ENCODE measurements around the gene PDIK1L.

PDIK1L gene

DNA sequence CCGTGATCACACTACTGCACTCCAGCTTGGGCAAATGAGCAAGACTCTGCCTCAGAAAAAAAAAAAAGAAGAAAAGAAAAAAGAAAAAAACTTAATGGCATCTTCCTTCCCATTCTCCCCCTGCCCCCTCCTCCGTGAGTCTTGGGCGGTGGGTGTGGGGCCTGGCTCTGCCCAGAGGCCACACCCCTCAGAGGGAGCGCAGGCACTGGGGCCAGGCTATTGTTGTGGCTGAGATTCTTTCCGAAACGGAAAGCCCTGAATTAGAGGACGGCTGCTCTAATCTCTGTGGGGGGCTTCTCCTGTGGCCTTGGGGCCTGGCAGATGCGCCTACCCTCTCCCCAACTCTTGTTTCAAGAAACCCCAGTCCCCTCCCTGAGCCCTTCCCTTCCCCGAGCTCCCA, 43.1 kb downstream of the PDIK1L start:
- Mint-ChIP-seq H3K4me3 (peak overlapping the region in 1 of 3 experiments; percentile 41), H3K27me3 (ENCODE audit: low read depth) (peaks cover 54% of the 10 kb centered on the region), H3K9me3 (no peaks in the 10 kb centered on the region), H3K36me3 (ENCODE audit: low read depth) (no peaks in the 10 kb centered on the region), H3K4me1 (peaks cover 45% of the 10 kb centered on the region), H3K27ac (no peak overlapping the region)
- no peak for TF ChIP-seq CTCF (IDR thresholded peaks at IDR 0.05; ENCODE audit: unreplicated experiment in 3 of 3)

- no peak for TF ChIP-seq CTCF (IDR thresholded peaks at IDR 0.05; ENCODE audit: unreplicated experiment in 3 of 3)
- H3K4me1 Mint-ChIP-seq: peaks cover 46% of the 10 kb centered on the region
- no peak overlapping the region for H3K27ac Mint-ChIP-seq
- H3K4me3 Mint-ChIP-seq: peak overlapping the region in 1 of 3 experiments; percentile 54
- H3K27me3 Mint-ChIP-seq (ENCODE audit: low read depth): peaks cover 54% of the 10 kb centered on the region
- H3K9me3 Mint-ChIP-seq: no peaks in the 10 kb centered on the region
- no peaks in the 10 kb centered on the region for H3K36me3 Mint-ChIP-seq (ENCODE audit: low read depth)
Measured at GRCh38 chr1:26155370-26156284, 44.0 kb downstream of the PDIK1L start.

DNA sequence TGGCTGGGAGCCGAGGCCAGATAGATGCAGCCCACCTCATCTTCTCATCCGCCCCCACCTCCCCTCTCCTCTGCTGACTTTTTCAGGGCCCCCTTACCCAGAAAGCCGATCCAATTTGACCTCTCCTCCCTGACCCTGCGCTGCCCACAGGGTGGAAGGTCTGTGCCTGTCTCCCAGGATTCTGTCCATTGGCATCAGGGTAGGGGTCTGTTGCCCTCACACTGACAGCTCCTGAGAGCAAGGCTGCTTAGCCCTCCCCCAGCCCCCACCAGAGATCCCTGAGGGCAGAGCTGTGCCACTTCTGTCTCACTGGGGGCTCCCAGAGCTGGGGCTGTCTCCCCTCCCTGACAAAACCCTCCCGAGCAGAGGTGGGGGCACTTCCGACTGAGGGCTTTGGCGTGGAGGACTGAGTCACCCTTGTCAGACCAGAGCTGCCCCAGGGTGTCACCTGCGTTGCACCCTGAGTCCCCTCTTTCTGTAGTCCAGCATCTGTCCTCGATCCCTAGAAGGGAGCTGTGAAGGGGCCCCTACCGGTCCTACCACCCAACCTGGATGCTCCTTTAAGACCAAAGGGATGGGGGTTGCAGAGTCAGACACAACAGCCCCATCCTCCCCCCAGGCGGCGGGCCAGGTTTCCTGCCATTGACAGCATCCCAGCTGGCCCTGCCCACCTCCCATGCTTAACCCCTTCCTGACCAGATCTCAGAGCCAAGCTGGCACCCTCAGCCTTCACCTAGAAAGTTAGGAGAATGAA, 44.8 kb downstream of the PDIK1L start:
- H3K4me3 Mint-ChIP-seq: peak overlapping the region in 2 of 3 experiments; percentile 54 to 60
- H3K27me3 Mint-ChIP-seq (ENCODE audit: low read depth): peaks cover 54% of the 10 kb centered on the region
- peaks cover 46% of the 10 kb centered on the region for H3K4me1 Mint-ChIP-seq
- no peak overlapping the region for H3K27ac Mint-ChIP-seq
- H3K9me3 Mint-ChIP-seq: no peaks in the 10 kb centered on the region
- H3K36me3 Mint-ChIP-seq (ENCODE audit: low read depth): no peaks in the 10 kb centered on the region
- no peak for TF ChIP-seq CTCF (IDR thresholded peaks at IDR 0.05; ENCODE audit: unreplicated experiment in 3 of 3)

GRCh38 chr1:26158271-26158907, 46.8 kb downstream of the PDIK1L start:
- Mint-ChIP-seq H3K9me3 (no peaks in the 10 kb centered on the region), H3K4me1 (peaks cover 51% of the 10 kb centered on the region), H3K27ac (peak overlapping the region; percentile 52 to 73 (median 60)), H3K27me3 (ENCODE audit: low read depth) (peaks cover 55% of the 10 kb centered on the region), H3K4me3 (peak overlapping the region; percentile 77 to 79 (median 77)), H3K36me3 (ENCODE audit: low read depth) (no peaks in the 10 kb centered on the region)
- TF ChIP-seq CTCF (IDR thresholded peaks at IDR 0.05; ENCODE audit: unreplicated experiment in 3 of 3): no peak

DNA sequence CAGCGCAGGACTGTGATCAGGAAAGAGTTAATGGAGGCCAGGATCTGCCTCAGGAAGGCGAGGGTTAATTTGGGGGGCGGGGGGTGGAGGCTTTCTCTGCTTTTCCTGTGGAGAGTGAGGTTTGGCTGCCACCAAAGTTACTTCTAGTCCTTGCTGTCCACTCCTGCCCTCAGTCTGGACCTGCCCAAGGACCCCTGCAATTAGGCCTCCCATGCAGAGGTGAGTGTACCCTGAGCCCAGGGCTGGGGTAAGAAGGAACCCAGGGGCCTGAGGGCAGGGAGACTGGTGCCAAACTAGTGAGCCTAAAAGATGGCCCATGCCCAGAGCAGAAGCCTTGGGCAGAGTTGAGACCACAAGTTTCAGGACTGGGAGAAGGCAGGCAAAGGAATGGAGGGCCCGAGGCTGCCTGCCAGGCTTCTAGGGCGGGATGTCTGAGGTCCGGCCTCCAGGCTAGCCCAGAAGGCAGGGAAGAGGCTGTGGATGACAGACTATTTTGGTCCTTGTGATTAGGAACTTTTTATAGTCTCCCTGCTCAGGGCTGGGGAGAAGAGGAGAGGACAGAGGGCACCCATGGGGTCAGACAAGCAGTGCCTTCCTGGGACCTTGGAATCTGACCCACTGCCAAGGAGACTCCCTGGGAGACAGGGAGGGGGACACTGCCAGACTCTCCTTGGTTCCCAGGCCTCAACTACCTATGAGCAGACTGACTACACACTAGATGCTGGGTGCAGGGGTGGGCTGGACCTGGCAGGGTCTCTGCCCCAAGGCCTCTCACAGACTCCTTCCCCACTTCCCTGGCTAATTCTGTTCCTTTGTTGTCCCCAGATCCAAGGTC, 47.5 kb downstream of the PDIK1L start, which contains the start of gene FAM110D:
FAM110D (plus strand) TSS at position 172 of the 835 bp plus-strand sequence. CDS start 2,213 bp downstream, outside the sequence.
- peaks cover 49% of the 10 kb centered on the region for H3K27me3 Mint-ChIP-seq (ENCODE audit: low read depth)
- H3K4me3 Mint-ChIP-seq: peak within 1 kb of the TSS; percentile 77 to 79 (median 77)
- no peaks in the 10 kb centered on the region for H3K36me3 Mint-ChIP-seq (ENCODE audit: low read depth)
- peaks cover 49% of the 10 kb centered on the region for H3K4me1 Mint-ChIP-seq
- no peak for TF ChIP-seq CTCF (IDR thresholded peaks at IDR 0.05; ENCODE audit: unreplicated experiment in 3 of 3)
- no peaks in the 10 kb centered on the region for H3K9me3 Mint-ChIP-seq
- peak within 1 kb of the TSS; percentile 52 to 73 (median 60) for H3K27ac Mint-ChIP-seq

Measured in nephron (organoid).